ENCODE data around the gene ZNF385D. TPM values are rescaled to one million over a fixed set of nuclear protein-coding genes. Genes with fewer than 3 reads are reported as not detected.

Gene ZNF385D
- total RNA-seq, 6 experiments from 2014 or later: 0.06 to 2.7 (median 0.59) TPM; not detected in 1

GRCh38 chr3:21457084-21457483 lies 293.9 kb downstream of the ZNF385D start:
- Histone ChIP-seq H3K27ac (no peak overlapping the region), H3K9me3 (no peaks in the 10 kb centered on the region), H3K4me3 (no peak overlapping the region), H3K27me3 (no peaks in the 10 kb centered on the region), H3K36me3 (no peaks in the 10 kb centered on the region), H3K4me1 (no peaks in the 10 kb centered on the region)
- intact Hi-C loops (cut with DNase I): no loop called here
- DNase-seq (no peak), ATAC-seq (no peak)
- TF ChIP-seq CTCF (IDR thresholded peaks at IDR 0.05) (no peak), POLR2A (IDR thresholded peaks at IDR 0.05) (no peak)
- WGBS (ENCODE audit: insufficient coverage, low coverage, low lambda C conversion rate, missing lambda C conversion rate): 52% methylated on average over 5 of the region's 5 CpGs

- no peak overlapping the region for H3K4me3 ChIP-seq
- DNase-seq (no peak), ATAC-seq (no peak)
- H3K9me3 ChIP-seq: no peaks in the 10 kb centered on the region
- no peaks in the 10 kb centered on the region for H3K36me3 ChIP-seq
- no peak overlapping the region for H3K27ac ChIP-seq
- no peak for TF ChIP-seq POLR2A (IDR thresholded peaks at IDR 0.05)
- TF ChIP-seq CTCF (IDR thresholded peaks at IDR 0.05): no peak
- no peaks in the 10 kb centered on the region for H3K27me3 ChIP-seq
- WGBS (ENCODE audit: insufficient coverage, low coverage, low lambda C conversion rate, missing lambda C conversion rate): 32% methylated on average over 2 of the region's 2 CpGs
- no peaks in the 10 kb centered on the region for H3K4me1 ChIP-seq
- intact Hi-C loops (cut with DNase I): no loop called here
Observed at GRCh38 chr3:21449738-21450137, 301.3 kb downstream of the ZNF385D start.

DNA sequence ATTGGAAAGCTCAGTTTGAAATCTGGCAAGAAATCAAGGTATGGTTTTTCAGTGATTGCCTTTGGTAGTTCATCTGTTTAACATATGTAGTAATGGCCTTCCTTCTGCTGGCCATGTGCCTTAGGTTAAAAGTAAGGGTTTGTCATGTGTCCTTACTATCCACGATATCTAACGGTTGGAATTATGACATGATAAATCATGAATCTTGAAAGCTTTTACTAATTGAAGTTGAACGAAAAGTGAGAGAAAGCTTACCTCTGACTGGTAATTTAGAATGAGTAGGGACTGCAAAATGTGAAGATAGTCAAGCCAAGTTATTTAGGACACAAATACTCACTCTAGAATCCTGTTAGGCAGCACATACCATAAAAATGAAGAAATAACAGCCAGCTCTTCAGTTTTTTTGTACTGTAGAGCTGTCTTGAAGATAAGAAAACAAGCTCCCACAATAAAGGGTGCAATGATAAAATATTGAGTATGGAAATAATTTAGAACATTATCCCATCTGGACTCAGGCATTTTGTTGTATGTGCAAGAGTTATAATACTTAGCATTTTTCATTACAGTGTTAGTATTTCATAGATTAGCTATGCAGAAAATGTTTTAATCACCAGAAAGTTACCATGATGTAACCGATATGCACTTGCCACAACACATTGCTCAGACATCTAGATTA lies 303.4 kb downstream of the ZNF385D start:
- Histone ChIP-seq H3K4me3 (no peak overlapping the region), H3K36me3 (no peaks in the 10 kb centered on the region), H3K27me3 (no peaks in the 10 kb centered on the region), H3K4me1 (no peaks in the 10 kb centered on the region), H3K9me3 (no peaks in the 10 kb centered on the region), H3K27ac (no peak overlapping the region)
- intact Hi-C loops (cut with DNase I): no loop called here
- no peak for ATAC-seq
- TF ChIP-seq POLR2A (IDR thresholded peaks at IDR 0.05): no peak
- TF ChIP-seq CTCF (IDR thresholded peaks at IDR 0.05): no peak
- DNase-seq: no peak
- WGBS (ENCODE audit: insufficient coverage, low coverage, low lambda C conversion rate, missing lambda C conversion rate): 70% methylated on average over 4 of the region's 4 CpGs

GRCh38 chr3:21446945-21447475 lies 304.0 kb downstream of the ZNF385D start:
- DNase-seq (no peak), ATAC-seq (no peak)
- TF ChIP-seq POLR2A (IDR thresholded peaks at IDR 0.05) (no peak), CTCF (IDR thresholded peaks at IDR 0.05) (no peak)
- H3K4me1 ChIP-seq: no peaks in the 10 kb centered on the region
- no peak overlapping the region for H3K4me3 ChIP-seq
- no peaks in the 10 kb centered on the region for H3K9me3 ChIP-seq
- H3K27ac ChIP-seq: no peak overlapping the region
- intact Hi-C loops (cut with DNase I): no loop called here
- no peaks in the 10 kb centered on the region for H3K27me3 ChIP-seq
- H3K36me3 ChIP-seq: no peaks in the 10 kb centered on the region
- WGBS (ENCODE audit: insufficient coverage, low coverage, low lambda C conversion rate, missing lambda C conversion rate): 43% methylated on average over 2 of the region's 2 CpGs

All from right lobe of liver (tissue), 6 donors.